ENCODE data around the gene TSR3.

DNA sequence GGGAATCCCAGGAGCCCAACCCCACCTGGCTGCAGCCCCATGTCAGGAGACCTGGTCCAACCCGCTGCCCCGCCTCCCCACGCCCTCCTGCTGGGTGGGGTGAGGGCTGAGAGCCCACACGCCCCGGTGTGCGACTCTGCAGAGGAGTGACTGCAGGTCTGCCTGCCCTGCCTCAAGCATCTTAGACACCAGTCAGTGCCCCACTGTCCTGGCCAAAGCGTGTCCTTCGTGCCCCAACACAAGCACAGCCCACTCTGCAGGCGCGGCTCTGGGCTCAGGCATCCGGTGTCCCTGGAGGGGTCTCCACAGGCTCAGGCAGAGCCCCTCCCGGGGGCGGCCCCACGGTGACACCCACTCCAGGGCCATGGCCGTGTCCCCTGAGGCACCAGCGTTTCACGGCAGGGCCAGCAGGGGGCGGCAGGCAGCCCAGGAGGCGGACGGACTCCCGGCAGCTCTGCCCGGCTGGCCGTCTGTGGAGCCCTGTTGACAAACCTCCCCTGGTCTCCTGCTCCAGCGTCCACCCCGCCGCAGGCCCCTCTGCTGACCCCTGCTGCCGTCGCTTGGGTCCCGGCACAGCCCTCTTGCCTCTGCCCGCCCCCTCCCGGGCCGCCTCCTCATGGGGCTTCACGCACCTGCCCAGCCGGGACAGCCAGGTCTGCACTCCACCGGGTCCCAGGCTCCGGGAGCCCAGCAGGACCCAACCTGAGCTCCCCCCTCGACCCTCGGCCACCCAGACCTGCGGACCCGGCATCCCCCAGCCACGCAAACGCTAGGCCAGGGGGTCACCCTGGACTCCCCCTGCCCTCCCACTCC lies 50.8 kb downstream of the TSR3 start:
- TF ChIP-seq, protein P1, sequence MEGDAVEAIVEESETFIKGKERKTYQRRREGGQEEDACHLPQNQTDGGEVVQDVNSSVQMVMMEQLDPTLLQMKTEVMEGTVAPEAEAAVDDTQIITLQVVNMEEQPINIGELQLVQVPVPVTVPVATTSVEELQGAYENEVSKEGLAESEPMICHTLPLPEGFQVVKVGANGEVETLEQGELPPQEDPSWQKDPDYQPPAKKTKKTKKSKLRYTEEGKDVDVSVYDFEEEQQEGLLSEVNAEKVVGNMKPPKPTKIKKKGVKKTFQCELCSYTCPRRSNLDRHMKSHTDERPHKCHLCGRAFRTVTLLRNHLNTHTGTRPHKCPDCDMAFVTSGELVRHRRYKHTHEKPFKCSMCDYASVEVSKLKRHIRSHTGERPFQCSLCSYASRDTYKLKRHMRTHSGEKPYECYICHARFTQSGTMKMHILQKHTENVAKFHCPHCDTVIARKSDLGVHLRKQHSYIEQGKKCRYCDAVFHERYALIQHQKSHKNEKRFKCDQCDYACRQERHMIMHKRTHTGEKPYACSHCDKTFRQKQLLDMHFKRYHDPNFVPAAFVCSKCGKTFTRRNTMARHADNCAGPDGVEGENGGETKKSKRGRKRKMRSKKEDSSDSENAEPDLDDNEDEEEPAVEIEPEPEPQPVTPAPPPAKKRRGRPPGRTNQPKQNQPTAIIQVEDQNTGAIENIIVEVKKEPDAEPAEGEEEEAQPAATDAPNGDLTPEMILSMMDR (IDR thresholded peaks at IDR 0.05): peak; percentile 48 to 92 (median 68)
- no peak for TF ChIP-seq POLR2A (IDR thresholded peaks at IDR 0.05)

All from thyroid gland (tissue), 4 donors.